HepG2 (cell line): ENCODE measurements around the gene SMIM14. TPM values are rescaled to one million over a fixed set of nuclear protein-coding genes. Genes with fewer than 3 reads are reported as not detected.
A peak's percentile ranks its signal among the peaks of the same experiment; 100 is the strongest.

Experiments
- HIC2 ChIP-seq: sonication (generic); formaldehyde crosslinking; IDR thresholded peaks from 2 replicates; pipeline ENCODE4 v1.9.0; 2022; ENCODE audit warnings: low read depth, missing genetic modification reagents
- KLF9 ChIP-seq: IDR thresholded peaks from 2 replicates; pipeline ENCODE4 v1.6.1; 2016; ENCODE audit warnings: low read depth
- MAFK ChIP-seq, 2 experiments: IDR thresholded peaks in 1 of 2; conservative IDR thresholded peaks in 1 of 2; 2 replicates each; pipeline ENCODE4 v1.6.1; 2011; ENCODE audit warnings: improper control_type of control experiment in 2 of 2, low read length in 2 of 2
- POGZ ChIP-seq: sonication (generic); formaldehyde crosslinking; IDR thresholded peaks from 2 replicates; pipeline ENCODE4 v1.4.0; 2020; ENCODE audit warnings: mild to moderate bottlenecking, missing genetic modification reagents
- POLR2AphosphoS2 ChIP-seq: IDR thresholded peaks from 2 replicates; pipeline ENCODE4 v1.6.1; 2011; ENCODE audit warnings: low read depth, low read length, improper control_type of control experiment
- RBM22 ChIP-seq: fragments of 200-400 bp; formaldehyde crosslinking; optimal IDR thresholded peaks from 2 replicates; pipeline ENCODE3; 2017; ENCODE audit warnings: mild to moderate bottlenecking, low read length, moderate library complexity
- RNF219 ChIP-seq: sonication (generic); formaldehyde crosslinking; IDR thresholded peaks from 2 replicates; pipeline ENCODE4 v1.5.0; 2020; ENCODE audit warnings: mild to moderate bottlenecking, missing genetic modification reagents
- SP4 ChIP-seq: sonication (generic); formaldehyde crosslinking; IDR thresholded peaks from 2 replicates; pipeline ENCODE4 v1.8.1; 2023; ENCODE audit warnings: mild to moderate bottlenecking, missing genetic modification reagents
- ZBTB40 ChIP-seq, 2 experiments: fragments of 450-650 bp in 1 of 2; sonication (generic) in 1 of 2; formaldehyde crosslinking in 1 of 2; IDR thresholded peaks; 2 replicates each; pipeline versions ENCODE4 v1.6.1 to v1.8.0; 2016 to 2022; ENCODE audit warnings: antibody characterized with exemption in 1 of 2, mild to moderate bottlenecking in 1 of 2, missing genetic modification reagents in 1 of 2
- ZNF468 ChIP-seq: sonication (generic); formaldehyde crosslinking; IDR thresholded peaks from 2 replicates; pipeline ENCODE4 v1.8.0; 2022; ENCODE audit warnings: mild to moderate bottlenecking, moderate library complexity, missing genetic modification reagents
- ZNF567 ChIP-seq: sonication (generic); formaldehyde crosslinking; IDR thresholded peaks from 2 replicates; pipeline ENCODE4 v1.8.1; 2023; ENCODE audit warnings: mild to moderate bottlenecking, missing genetic modification reagents, borderline replicate concordance
- ZNF740 ChIP-seq: sonication (generic); formaldehyde crosslinking; IDR thresholded peaks from 2 replicates; pipeline ENCODE4 v1.4.0; 2020; ENCODE audit warnings: missing genetic modification reagents
- ZNF784 ChIP-seq: sonication (generic); formaldehyde crosslinking; IDR thresholded peaks from 2 replicates; pipeline ENCODE4 v1.5.1; 2020; ENCODE audit warnings: missing genetic modification reagents, mild to moderate bottlenecking, borderline replicate concordance
- ZSCAN9 ChIP-seq: IDR thresholded peaks from 2 replicates; pipeline ENCODE4 v1.6.1; 2016; ENCODE audit warnings: borderline replicate concordance
- polyA plus RNA-seq, 8 experiments: library from polyadenylated mRNA; depleted of rRNA in 3 of 8; stranded (reverse) in 7 of 8; unstranded in 1 of 8; fragments of >200 nt; fragmentation: Illumina TruSeq in 4 of 8; extraction: Trizol in 4 of 8; gene quantifications; 2 replicates each; pipeline versions ENCODE4 v1.2.1 to v1.2.3, GENCODE V29; 2011 to 2016; ENCODE audit warnings: low read depth in 4 of 8, missing spikeins in 1 of 8, mixed read lengths in 1 of 8; ENCODE audit not compliant: insufficient read depth in 1 of 8
- total RNA-seq, 5 experiments: library from RNA; depleted of rRNA; stranded (reverse); fragments of >200 nt; fragmentation: Illumina TruSeq; extraction: Trizol; gene quantifications; 2 replicates each; pipeline ENCODE4 v1.2.3, GENCODE V29; 2016; ENCODE audit warnings: low read depth in 1 of 5

SMIM14 gene
- total and polyA plus RNA-seq, 2 of the 13 experiments (the other 11 are each of a cell fraction or from before 2014, with no cell fraction given): 16.3 to 28.1 TPM

GRCh38 chr4:39649639-39650265 is 11.1 kb upstream of the SMIM14 start (continued):
- TF ChIP-seq ZBTB40 (IDR thresholded peaks at IDR 0.05) (peak; percentile 52), ZBTB40 (CRISPR knock-in tag; IDR thresholded peaks at IDR 0.05) (no peak), RBM22 (no peak), ZNF740 (CRISPR knock-in tag) (no peak), ZNF468 (CRISPR knock-in tag) (no peak), SP4 (CRISPR knock-in tag) (no peak), POGZ (CRISPR knock-in tag) (peak; percentile 57; the same call in 1 of the 2 replicates), MAFK (conservative IDR thresholded peaks at IDR 0.05 in 1 of 2, IDR thresholded peaks at IDR 0.05 in 1 of 2; ENCODE audit: low read length in 2 of 2) (no peak), HIC2 (CRISPR knock-in tag) (0 out of 2 replicates have a peak, but pooled peaks have one; percentile 22), ZNF567 (CRISPR knock-in tag) (no peak), POLR2AphosphoS2 (no peak), RNF219 (CRISPR knock-in tag) (no peak), KLF9 (CRISPR knock-in tag) (no peak), ZNF784 (no peak), ZSCAN9 (CRISPR knock-in tag) (no peak)
